H9 (cell line): ENCODE results near the gene TMEM167B. TPM values are rescaled to one million over a fixed set of nuclear protein-coding genes. Genes with fewer than 3 reads are reported as not detected.
A peak's percentile ranks its signal among the peaks of the same experiment; 100 is the strongest.

Experiments
- DNase-seq: peaks from one replicate; pipeline ENCODE4 v3.0.0-alpha.2; 2017
- H2AFZ ChIP-seq: one replicate; pipeline ENCODE4 v1.6.1; 2013; ENCODE audit warnings: mild to moderate bottlenecking, low read length, control low read depth, moderate library complexity
- H2AK5ac ChIP-seq: 2 replicates; pipeline ENCODE4 v1.6.1; 2013; ENCODE audit warnings: low read length, control low read depth, mixed read lengths; ENCODE audit not compliant: insufficient read length
- H2BK120ac ChIP-seq: one replicate; pipeline ENCODE4 v1.6.1; 2013; ENCODE audit warnings: low read depth, mild to moderate bottlenecking, low read length, control low read depth, inconsistent platforms; ENCODE audit not compliant: poor library complexity, severe bottlenecking
- H2BK12ac ChIP-seq: 2 replicates; pipeline ENCODE4 v1.6.1; 2013; ENCODE audit warnings: low read length, control low read depth, mixed read lengths, low read depth; ENCODE audit not compliant: insufficient read length
- H2BK15ac ChIP-seq: 2 replicates; pipeline ENCODE4 v1.6.1; 2013; ENCODE audit warnings: low read depth, low read length, control low read depth
- H2BK20ac ChIP-seq: one replicate; pipeline ENCODE4 v1.6.1; 2013; ENCODE audit warnings: low read depth, mild to moderate bottlenecking, low read length, control low read depth, inconsistent platforms; ENCODE audit not compliant: poor library complexity, severe bottlenecking
- H2BK5ac ChIP-seq: 2 replicates; pipeline ENCODE4 v1.6.1; 2013; ENCODE audit warnings: low read length, control low read depth, mixed read lengths; ENCODE audit not compliant: insufficient read length
- H3K14ac ChIP-seq: 2 replicates; pipeline ENCODE4 v1.6.1; 2013; ENCODE audit warnings: low read length, control low read depth; ENCODE audit not compliant: insufficient read depth
- H3K18ac ChIP-seq: 2 replicates; pipeline ENCODE4 v1.6.1; 2013; ENCODE audit warnings: low read depth, mild to moderate bottlenecking, mixed read lengths, low read length, control low read depth; ENCODE audit not compliant: insufficient read length
- H3K23ac ChIP-seq: 2 replicates; pipeline ENCODE4 v1.6.1; 2013; ENCODE audit warnings: low read length, control low read depth, mixed read lengths, low read depth; ENCODE audit not compliant: insufficient read length
- H3K23me2 ChIP-seq: 2 replicates; pipeline ENCODE4 v1.6.1; 2013; ENCODE audit warnings: low read depth, mild to moderate bottlenecking, mixed read lengths, low read length, control low read depth; ENCODE audit not compliant: insufficient read length, poor library complexity, severe bottlenecking
- H3K27ac ChIP-seq: 2 replicates; pipeline ENCODE4 v1.5.1; 2013; ENCODE audit warnings: low read length, control low read depth, mixed read lengths, low read depth; ENCODE audit not compliant: insufficient read length
- H3K27me3 ChIP-seq: 2 replicates; pipeline ENCODE4 v1.6.1; 2013; ENCODE audit warnings: low read length, control low read depth, inconsistent platforms; ENCODE audit not compliant: insufficient read depth
- H3K4ac ChIP-seq: 2 replicates; pipeline ENCODE4 v1.6.1; 2013; ENCODE audit warnings: low read depth, mild to moderate bottlenecking, control low read depth, inconsistent platforms, low read length, moderate library complexity
- H3K4me1 ChIP-seq: 2 replicates; pipeline ENCODE4 v1.6.1; 2013; ENCODE audit warnings: low read length, control low read depth, inconsistent platforms; ENCODE audit not compliant: insufficient read depth
- H3K4me2 ChIP-seq: 2 replicates; pipeline ENCODE4 v1.6.1; 2013; ENCODE audit warnings: low read length, control low read depth, mixed read lengths; ENCODE audit not compliant: insufficient read length, insufficient read depth
- H3K56ac ChIP-seq: 2 replicates; pipeline ENCODE4 v1.6.1; 2013; ENCODE audit warnings: low read depth, mild to moderate bottlenecking, mixed read lengths, low read length, control low read depth; ENCODE audit not compliant: insufficient read length
- H3K79me1 ChIP-seq: 2 replicates; pipeline ENCODE4 v1.6.1; 2013; ENCODE audit warnings: low read depth, mild to moderate bottlenecking, moderate library complexity, low read length, control low read depth, inconsistent platforms; ENCODE audit not compliant: insufficient read depth, poor library complexity, severe bottlenecking
- H3K79me2 ChIP-seq: 2 replicates; pipeline ENCODE4 v1.6.1; 2013; ENCODE audit warnings: low read length, control low read depth, inconsistent platforms; ENCODE audit not compliant: insufficient read depth
- H3K9ac ChIP-seq: 2 replicates; pipeline ENCODE4 v1.6.1; 2013; ENCODE audit warnings: low read length, control low read depth, mixed read lengths; ENCODE audit not compliant: insufficient read length; ENCODE audit errors: extremely low read depth
- H3K9me3 ChIP-seq: one replicate; pipeline ENCODE4 v1.6.1; 2013; ENCODE audit warnings: low read depth, low read length, inconsistent platforms; ENCODE audit not compliant: control insufficient read depth
- H3T11ph ChIP-seq: one replicate; pipeline ENCODE4 v1.6.1; 2013; ENCODE audit warnings: mild to moderate bottlenecking, low read length, control low read depth, inconsistent platforms
- H4K20me1 ChIP-seq: one replicate; pipeline ENCODE4 v1.6.1; 2013; ENCODE audit not compliant: control insufficient read depth, insufficient read length, insufficient read depth
- H4K5ac ChIP-seq: 2 replicates; pipeline ENCODE4 v1.6.1; 2013; ENCODE audit warnings: low read depth, mild to moderate bottlenecking, mixed read lengths, low read length, control low read depth; ENCODE audit not compliant: insufficient read length
- H4K8ac ChIP-seq: replicated peaks from 2 replicates; pipeline ENCODE4 v1.6.1; 2013; ENCODE audit warnings: low read length, control low read depth, mixed read lengths, low read depth; ENCODE audit not compliant: insufficient read length
- H4K91ac ChIP-seq: 2 replicates; pipeline ENCODE4 v1.6.1; 2013; ENCODE audit warnings: low read depth, mild to moderate bottlenecking, moderate library complexity, mixed read lengths, low read length, control low read depth; ENCODE audit not compliant: insufficient read length
- H3K27ac Mint-ChIP-seq, 3 experiments: 2 replicates in 2 of 3; 3 replicates in 1 of 3; pipeline ENCODE4 v1.8.0; 2020 to 2021; ENCODE audit warnings: mixed read lengths in 3 of 3, mild to moderate bottlenecking in 1 of 3, moderate library complexity in 1 of 3
- H3K27me3 Mint-ChIP-seq: 2 replicates; pipeline ENCODE4 v1.8.0; 2021; ENCODE audit warnings: low read depth, mild to moderate bottlenecking, moderate library complexity, mixed read lengths
- H3K36me3 Mint-ChIP-seq, 3 experiments: 2 replicates in 2 of 3; 3 replicates in 1 of 3; pipeline ENCODE4 v1.8.0; 2020 to 2021; ENCODE audit warnings: low read depth in 3 of 3, mixed read lengths in 3 of 3; ENCODE audit not compliant: insufficient read depth in 1 of 3
- H3K4me1 Mint-ChIP-seq, 2 experiments: 2 replicates each; pipeline ENCODE4 v1.8.0; 2020; ENCODE audit warnings: mixed read lengths in 2 of 2
- H3K4me3 Mint-ChIP-seq, 2 experiments: 2 replicates in 1 of 2; 3 replicates in 1 of 2; pipeline ENCODE4 v1.8.0; 2020 to 2021; ENCODE audit warnings: mild to moderate bottlenecking in 2 of 2, mixed read lengths in 2 of 2, moderate library complexity in 1 of 2
- H3K9me3 Mint-ChIP-seq, 2 experiments: 2 replicates in 1 of 2; 3 replicates in 1 of 2; pipeline ENCODE4 v1.8.0; 2020; ENCODE audit warnings: mild to moderate bottlenecking in 2 of 2, mixed read lengths in 2 of 2, moderate library complexity in 1 of 2
- WGBS: extraction: QIAGEN DNeasy Blood & Tissue Kit; methylation state at CpG from one replicate; pipeline ENCODE4 v1.1.7; 2013; ENCODE audit warnings: missing lambda C conversion rate, low lambda C conversion rate, mixed read lengths; ENCODE audit not compliant: insufficient read length; ENCODE audit errors: extremely low coverage; 5-methylcytosine and 5-hydroxymethylcytosine counted together
- total RNA-seq: library from RNA; stranded (reverse); gene quantifications from 2 replicates; pipeline ENCODE4 v1.2.1, GENCODE V29; 2021
- TF ChIP-seq, protein P1 (sequence below): fragments of 200-600 bp; sonication (generic); conservative IDR thresholded peaks from 3 replicates; pipeline ENCODE4 v1.8.0; 2021; ENCODE audit warnings: antibody characterized with exemption, mild to moderate bottlenecking

TMEM167B gene
- total RNA-seq, 1 experiment from 2014 or later = 13.9 TPM

DNA sequence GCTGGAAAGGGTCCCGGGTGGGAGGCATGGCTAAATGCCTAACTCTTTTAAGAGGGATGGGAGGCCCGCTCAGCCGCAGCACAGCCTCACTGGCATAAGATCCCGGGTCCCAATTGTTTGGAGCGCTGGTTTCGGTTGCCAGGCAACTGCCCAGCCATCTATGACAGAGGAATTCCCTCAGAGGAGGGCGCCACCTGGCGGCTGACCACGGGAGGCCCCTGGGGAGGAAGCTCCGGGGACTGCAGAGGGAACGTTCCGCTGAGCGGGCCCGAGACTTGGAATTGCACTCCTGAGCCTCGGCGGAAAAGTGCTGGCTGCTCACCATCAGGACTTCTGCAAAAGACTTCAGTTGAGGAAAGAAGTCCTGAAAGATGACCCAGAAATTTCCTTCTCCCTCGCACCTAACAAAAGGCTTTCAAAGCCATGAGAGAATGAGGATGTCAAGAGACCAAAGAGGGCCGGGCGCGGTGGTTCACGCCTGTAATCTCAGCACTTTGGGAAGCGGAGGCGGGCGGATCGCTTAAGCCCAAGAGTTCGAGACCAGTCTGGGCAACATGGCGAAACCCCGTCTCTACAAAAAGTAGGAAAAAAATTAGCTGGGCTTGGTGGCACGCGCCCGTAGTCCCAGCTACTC is 22.2 kb downstream of the TMEM167B start:
- Histone ChIP-seq H4K8ac (no peak overlapping the region), H4K20me1 (no peaks in the 10 kb centered on the region), H2BK12ac (no peak overlapping the region), H3K23me2 (peaks cover 13% of the 10 kb centered on the region), H3K27me3 (peaks cover 23% of the 10 kb centered on the region; the same call in 1 of the 2 replicates), H3K18ac (peak overlapping the region; percentile 71), H3K4me1 (no peaks in the 10 kb centered on the region), H3K4me2 (peak overlapping the region; percentile 44), H4K5ac (no peak overlapping the region), H3K14ac (peak overlapping the region; percentile 74; the same call in 1 of the 2 replicates), H3T11ph (no peak overlapping the region), H3K79me1 (no peaks in the 10 kb centered on the region), H2AK5ac (no peak overlapping the region), H2AFZ (no peak overlapping the region), H3K9me3 (no peaks in the 10 kb centered on the region), H2BK120ac (no peak overlapping the region), H4K91ac (no peak overlapping the region), H2BK15ac (no peak overlapping the region), H2BK20ac (no peak overlapping the region), H3K23ac (no peak overlapping the region), H3K56ac (no peak overlapping the region), H2BK5ac (no peak overlapping the region), H3K79me2 (no peaks in the 10 kb centered on the region), H3K9ac (no peak overlapping the region), H3K27ac (no peak overlapping the region), H3K4ac (no peak overlapping the region)
- peak overlapping the region in 1 of 3 experiments; percentile 87; a peak in 1 of 7 replicates for H3K27ac Mint-ChIP-seq
- H3K27me3 Mint-ChIP-seq = peaks cover 81% of the 10 kb centered on the region
- no peaks in the 10 kb centered on the region for H3K36me3 Mint-ChIP-seq
- TF ChIP-seq, protein P1, sequence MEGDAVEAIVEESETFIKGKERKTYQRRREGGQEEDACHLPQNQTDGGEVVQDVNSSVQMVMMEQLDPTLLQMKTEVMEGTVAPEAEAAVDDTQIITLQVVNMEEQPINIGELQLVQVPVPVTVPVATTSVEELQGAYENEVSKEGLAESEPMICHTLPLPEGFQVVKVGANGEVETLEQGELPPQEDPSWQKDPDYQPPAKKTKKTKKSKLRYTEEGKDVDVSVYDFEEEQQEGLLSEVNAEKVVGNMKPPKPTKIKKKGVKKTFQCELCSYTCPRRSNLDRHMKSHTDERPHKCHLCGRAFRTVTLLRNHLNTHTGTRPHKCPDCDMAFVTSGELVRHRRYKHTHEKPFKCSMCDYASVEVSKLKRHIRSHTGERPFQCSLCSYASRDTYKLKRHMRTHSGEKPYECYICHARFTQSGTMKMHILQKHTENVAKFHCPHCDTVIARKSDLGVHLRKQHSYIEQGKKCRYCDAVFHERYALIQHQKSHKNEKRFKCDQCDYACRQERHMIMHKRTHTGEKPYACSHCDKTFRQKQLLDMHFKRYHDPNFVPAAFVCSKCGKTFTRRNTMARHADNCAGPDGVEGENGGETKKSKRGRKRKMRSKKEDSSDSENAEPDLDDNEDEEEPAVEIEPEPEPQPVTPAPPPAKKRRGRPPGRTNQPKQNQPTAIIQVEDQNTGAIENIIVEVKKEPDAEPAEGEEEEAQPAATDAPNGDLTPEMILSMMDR = peak; percentile 99
- peak; percentile 97 for DNase-seq
- no peaks in the 10 kb centered on the region for H3K9me3 Mint-ChIP-seq
- H3K4me1 Mint-ChIP-seq = peaks cover 11 to 17% of the 10 kb centered on the region in 2 experiments
- no CpG with 5 or more reads among the region's 31 CpGs for WGBS
- peak overlapping the region; percentile 48 to 85 for H3K4me3 Mint-ChIP-seq
